CD4-positive, alpha-beta T cell treated with Interleukin-4 for 4 hours (primary cell): Measurements from ENCODE around the gene ORAI1.
"Not testable (repeated sequence)": the region's sequence is repeated elsewhere in the genome, so short reads cannot be mapped to it uniquely, and the experiment has no call there.

Source experiments
- DNase-seq: peaks from one replicate; pipeline ENCODE4 v3.0.0-alpha.2; 2020

The ORAI1 gene

GRCh38 chr12:121626087-121626852 is at the start of gene ORAI1:
TSS of gene ORAI1 (plus strand) at chr12:121626530.
- DNase-seq, result peak; percentile 93

DNA sequence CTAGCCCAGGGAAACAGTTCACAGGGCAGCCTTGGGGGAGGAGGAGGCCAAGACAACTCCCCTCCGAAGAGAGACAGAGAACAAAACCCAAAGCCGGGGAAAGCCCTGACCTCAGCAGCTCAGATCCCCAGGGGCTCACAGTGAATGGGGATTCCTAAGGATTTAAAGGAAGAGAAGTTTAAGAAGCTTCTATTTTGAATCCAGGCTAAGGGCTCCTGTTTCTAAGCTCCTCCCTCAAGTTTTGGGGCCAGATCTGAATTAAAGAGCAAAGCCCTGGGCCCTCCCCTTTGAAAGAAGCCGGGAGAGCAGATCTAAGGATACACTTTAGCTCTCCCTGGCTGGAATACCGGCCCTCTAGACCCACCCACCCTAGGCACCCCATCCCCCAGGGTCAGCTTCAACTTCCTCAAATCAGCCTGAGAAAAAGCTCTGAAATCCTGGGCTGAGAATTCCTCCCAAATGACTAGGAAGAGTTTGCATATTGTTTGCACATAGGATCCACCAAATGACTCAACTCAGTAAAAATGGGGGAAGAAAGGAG is 49.4 kb upstream of the ORAI1 start:
- DNase-seq, result no peak

DNA sequence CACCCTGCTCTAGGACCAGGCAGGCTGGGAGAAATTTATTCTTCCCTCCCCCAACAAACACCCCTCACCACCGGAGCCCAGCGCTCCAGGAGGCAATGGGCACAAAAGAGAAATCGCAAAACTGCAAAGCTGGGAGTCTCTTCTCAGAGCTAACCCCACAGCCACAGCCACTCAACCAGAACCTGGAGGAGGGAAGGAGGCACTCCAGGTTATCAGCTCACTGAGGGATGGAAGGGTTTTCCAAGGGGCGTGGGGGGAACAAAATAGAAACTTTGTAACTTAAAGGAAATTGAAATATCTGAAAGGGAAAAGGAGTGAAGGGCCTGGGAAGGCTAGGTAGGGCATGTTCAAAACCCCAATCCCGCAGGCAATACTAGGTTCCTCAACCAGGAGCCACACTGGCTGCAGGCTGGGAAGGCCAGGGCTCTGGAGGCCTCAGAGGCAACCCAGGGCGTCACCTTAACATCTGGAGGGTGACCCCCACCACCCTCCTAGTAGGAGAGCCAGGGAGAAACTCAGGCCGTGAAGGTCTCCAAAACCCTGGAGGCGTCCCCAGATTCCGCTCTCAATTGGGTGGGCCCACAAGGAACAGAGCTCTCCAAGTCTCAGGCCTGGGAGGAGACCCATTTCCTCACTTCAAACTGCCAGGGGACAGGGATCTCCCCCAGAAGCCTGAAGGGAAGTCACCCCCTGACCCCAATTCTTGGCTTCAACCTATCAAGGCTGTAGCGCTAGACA is 48.7 kb upstream of the ORAI1 start:
- no peak for DNase-seq

DNA sequence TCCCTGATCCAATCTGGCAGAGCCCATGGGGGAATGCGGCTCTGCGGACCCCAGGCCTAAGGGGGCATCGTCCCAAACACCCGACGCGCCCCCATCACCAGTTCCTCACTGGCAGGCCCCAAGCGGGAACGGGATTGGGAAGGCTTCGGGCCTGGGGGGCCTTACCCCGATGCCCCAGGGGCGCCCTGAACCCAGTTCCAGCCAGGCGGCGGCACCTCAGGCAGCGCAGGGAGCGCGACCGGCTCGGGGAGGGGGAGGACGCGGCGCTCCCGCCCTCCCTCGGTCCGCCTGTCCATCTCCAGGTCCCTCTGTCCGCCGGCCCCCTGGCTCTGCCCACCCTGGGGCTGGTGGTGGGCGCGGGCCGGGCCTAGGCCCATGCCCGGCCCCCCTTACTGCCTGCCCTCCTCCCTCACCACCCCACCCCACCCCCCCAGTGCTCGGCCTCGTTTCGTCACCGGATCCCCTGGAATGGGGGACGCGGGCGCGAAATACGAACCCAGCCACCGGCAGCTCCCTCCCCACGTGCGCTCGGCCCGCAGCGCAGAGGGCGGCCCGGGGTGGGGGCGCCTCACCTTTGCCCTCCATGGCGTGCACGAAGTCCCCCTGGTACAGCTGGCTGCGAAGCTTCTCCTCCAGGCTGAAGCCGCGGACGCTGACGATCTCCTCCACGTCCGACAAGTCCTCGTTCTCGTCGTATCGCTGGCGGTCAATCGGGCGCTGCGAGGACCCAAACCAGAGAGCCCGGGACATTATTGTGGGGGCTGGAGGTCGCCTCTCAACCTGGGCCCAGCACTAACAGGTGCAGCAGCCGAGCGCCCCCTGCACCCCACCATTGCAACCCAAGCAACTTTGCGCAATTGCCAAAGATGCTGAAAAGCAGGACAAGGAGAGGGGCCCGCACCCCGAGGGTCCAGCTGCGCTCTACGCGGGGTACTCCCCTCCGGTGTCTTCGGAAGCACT is 47.8 kb upstream of the ORAI1 start:
- peak; percentile 17 for DNase-seq

- peak; percentile 27 for DNase-seq
Observed at GRCh38 chr12:121579190-121579791, 47.0 kb upstream of the ORAI1 start.

- peak; percentile 75 for DNase-seq
Observed at GRCh38 chr12:121579981-121580868, 46.1 kb upstream of the ORAI1 start.

DNA sequence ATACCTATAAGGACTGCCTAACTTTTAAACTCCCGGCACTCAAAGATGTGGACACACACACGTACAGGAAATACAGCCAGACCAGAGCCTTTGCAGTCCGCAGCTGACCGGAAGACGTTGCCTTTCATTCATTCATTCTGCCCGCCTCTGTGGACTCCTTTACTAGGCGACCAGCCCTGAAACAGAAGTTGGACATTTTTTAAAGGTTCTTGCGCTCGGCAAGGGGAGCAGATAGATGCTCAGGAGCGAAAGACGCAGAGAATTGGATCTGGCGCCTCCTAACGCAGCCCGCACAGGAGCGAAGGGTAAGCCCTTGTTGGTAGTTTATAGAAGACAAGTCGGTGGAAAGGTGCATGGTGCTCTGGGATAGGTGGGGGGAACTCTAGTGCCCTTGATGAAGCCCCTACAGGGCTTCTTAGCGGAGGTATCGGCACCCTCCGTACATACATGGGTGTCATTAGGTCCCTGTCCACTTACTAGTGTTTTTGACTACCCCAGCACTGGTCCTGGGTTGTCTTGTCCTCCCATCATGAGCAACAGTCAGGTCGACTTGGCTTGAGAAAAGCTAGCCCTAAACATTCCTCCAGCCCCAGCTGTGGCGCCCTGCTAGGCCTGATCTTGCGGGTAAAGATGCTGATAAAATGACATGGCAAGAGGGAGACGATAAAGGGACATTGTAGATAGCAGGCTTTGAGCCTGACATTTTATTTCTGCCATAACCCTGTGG is 45.2 kb upstream of the ORAI1 start, which contains the start of gene KDM2B:
Gene KDM2B (minus strand): TSS at position 65 of the 727 bp plus-strand sequence. CDS start 112 bp downstream, outside the sequence.
- DNase-seq, result no peak

- peak; percentile 8 for DNase-seq
Observed at GRCh38 chr12:121581686-121582429, 44.5 kb upstream of the ORAI1 start.

- DNase-seq, result no peak
Observed at GRCh38 chr12:121582583-121583333, 43.6 kb upstream of the ORAI1 start.

DNA sequence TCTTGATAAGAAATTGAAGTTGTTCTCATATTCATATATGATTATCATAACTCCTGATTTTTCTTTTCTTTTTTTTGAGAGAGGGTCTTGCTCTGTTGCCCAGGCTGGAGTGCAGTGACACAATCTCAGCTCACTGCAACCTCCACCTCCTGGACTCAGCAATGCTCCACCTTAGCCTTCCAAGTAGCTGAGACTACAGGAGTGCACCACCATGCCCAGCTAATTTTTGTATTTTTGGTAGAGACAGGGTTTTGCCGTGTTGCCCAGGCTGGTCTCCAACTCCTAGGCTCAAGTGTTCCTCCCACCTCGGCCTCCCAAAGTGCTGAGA is 43.0 kb upstream of the ORAI1 start:
- DNase-seq, result not testable (repeated sequence)

DNA sequence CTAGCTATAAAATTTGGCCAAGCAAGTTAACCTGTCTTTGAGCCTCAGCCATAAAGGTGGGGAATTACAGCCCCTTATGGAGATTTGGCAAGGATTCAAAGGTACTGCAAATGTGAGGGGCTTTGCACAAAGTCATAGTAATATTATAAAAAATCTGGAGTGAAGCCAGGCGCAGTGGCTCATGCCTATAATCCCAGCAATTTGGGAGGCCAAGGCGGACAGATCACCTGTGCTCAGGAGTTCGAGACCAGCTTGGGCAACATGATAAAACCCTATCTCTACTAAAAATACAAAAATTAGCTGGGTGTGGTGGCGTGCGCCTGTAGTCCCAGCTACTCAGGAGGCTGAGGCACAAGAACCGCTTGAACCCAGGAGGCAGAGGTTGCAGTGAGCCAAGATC is 41.4 kb upstream of the ORAI1 start:
- not testable (repeated sequence) for DNase-seq

- peak; percentile 93 for DNase-seq
Observed at GRCh38 chr12:121590476-121591143, 35.7 kb upstream of the ORAI1 start.

DNA sequence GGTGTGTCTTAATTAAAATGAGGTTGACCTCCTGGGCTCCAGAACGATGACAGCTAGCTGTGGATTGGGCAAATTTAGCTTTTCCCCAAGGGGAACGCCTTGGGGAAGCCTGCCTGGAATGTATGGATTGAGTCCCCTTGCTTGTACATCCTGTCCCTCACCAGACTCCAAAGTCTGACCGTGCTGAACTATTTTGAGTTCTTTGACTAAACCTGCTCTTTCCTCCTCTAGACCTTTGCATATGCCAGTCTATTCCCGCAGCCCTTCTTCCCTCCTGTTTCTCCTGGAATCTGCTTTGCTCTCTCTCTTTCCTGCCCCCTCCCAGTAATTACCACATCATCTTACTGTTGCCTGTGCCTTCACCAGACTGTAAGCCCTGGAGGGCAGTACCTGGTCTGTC is 34.0 kb upstream of the ORAI1 start:
- no peak for DNase-seq

DNA sequence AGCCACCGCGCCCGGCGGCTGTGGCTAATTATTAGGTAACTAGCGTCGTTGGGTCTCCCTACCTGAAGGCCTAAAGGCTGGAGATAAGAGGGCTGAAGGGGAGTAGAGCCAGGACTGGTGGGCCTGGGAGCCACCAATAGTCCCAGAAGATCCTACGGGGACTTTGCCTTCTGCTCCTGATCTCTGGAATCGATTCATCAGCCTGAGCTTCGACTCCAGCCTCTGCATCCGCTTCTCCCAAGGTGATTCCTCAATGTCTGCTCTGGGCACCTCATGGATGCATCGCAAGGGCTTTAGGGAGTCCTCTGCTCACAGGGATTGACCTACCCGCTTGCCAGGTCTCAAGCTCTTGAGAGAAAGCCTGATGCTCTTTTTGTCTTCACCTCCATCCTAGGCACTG is 30.8 kb upstream of the ORAI1 start:
- no peak for DNase-seq

DNA sequence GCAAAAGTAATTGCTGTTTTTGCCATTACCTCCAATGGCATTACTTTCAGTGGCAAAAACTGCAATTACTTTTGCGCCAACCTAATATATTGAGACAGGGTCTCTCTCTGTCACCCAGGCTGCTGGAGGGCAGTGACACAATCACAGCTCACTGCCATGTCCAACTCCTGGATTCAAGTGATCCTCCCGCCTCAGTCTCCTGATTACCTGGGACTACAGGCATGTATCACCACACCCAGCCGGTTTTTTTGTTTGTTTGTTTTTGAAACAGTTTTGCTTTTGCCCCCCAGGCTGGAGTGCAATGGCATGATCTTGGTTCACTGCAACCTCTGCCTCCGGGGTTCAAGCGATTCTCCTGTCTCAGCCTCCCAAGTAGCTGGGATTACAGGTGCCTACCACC is 29.8 kb upstream of the ORAI1 start:
- no peak for DNase-seq

GRCh38 chr12:121600702-121601336 is 25.5 kb upstream of the ORAI1 start:
- no peak for DNase-seq

- DNase-seq, result no peak
Observed at GRCh38 chr12:121602766-121603165, 23.6 kb upstream of the ORAI1 start.

DNA sequence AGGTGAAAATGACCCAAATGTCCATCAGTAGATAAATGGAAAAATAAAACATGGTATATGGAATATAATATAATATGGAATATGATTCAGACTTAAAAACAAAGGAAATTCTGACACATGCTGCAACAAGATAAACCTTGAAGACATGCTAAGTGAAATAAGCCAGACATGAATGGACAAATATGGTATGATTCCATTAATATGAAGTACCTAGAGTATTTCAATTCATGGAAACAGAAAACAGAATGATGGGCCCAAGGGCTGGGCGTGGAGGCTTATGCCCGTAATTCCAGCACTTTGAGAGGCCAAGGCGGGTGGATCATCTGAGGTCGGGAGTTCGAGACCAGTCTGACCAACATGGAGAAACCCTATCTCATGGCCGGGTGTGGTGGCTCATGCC is 22.7 kb upstream of the ORAI1 start:
- no peak for DNase-seq
